BLaER1 treated with 17β-estradiol and CSF1 and Interleukin-3, amounts not matched to agents 10 nM and 100 nM (cell line): ENCODE measurements around the gene SLC5A5.
A peak's percentile ranks its signal among the peaks of the same experiment; 100 is the strongest.
"Not testable (repeated sequence)": the region's sequence is repeated elsewhere in the genome, so short reads cannot be mapped to it uniquely, and the experiment has no call there.

Source experiments
- H3K27ac ChIP-seq, 11 experiments: shearing (Covaris generic); formaldehyde crosslinking; 2 replicates each; pipeline ENCODE4 v1.8.1; 2022
- H3K27me3 ChIP-seq, 11 experiments: shearing (Covaris generic); formaldehyde crosslinking; 2 replicates each; pipeline ENCODE4 v1.8.1; 2022
- H3K36me3 ChIP-seq, 11 experiments: shearing (Covaris generic); formaldehyde crosslinking; 2 replicates each; pipeline ENCODE4 v1.8.1; 2022
- H3K4me1 ChIP-seq, 10 experiments: shearing (Covaris generic); formaldehyde crosslinking; 2 replicates each; pipeline ENCODE4 v1.8.1; 2022
- H3K4me2 ChIP-seq, 11 experiments: shearing (Covaris generic); formaldehyde crosslinking; 2 replicates each; pipeline ENCODE4 v1.8.1; 2022
- H3K4me3 ChIP-seq, 10 experiments: shearing (Covaris generic); formaldehyde crosslinking; 2 replicates each; pipeline ENCODE4 v1.8.1; 2022
- H3K9ac ChIP-seq, 11 experiments: shearing (Covaris generic); formaldehyde crosslinking; 2 replicates each; pipeline ENCODE4 v1.8.1; 2022
- H3K9me3 ChIP-seq, 11 experiments: shearing (Covaris generic); formaldehyde crosslinking; replicated peaks in 1 of 11; 2 replicates each; pipeline ENCODE4 v1.8.1; 2022
- H4K20me1 ChIP-seq, 11 experiments: shearing (Covaris generic); formaldehyde crosslinking; 2 replicates each; pipeline ENCODE4 v1.8.1; 2022
- Cebpa-rat ChIP-seq, 11 experiments: shearing (Covaris generic); IDR thresholded peaks; 2 replicates each; pipeline ENCODE4 v1.8.1; 2022

SLC5A5 gene

GRCh38 chr19:17888260-17888659 is 16.5 kb downstream of the SLC5A5 start:
- TF ChIP-seq Cebpa-rat (IDR thresholded peaks at IDR 0.05) = no peak
- peaks cover 0 to 20% (median 9%) of the 10 kb centered on the region in 11 experiments; a peak in 8 of 22 replicates for H3K27me3 ChIP-seq

GRCh38 chr19:17889609-17890214 is 18.0 kb downstream of the SLC5A5 start:
- Histone ChIP-seq H3K4me3 (no peak overlapping the region), H3K4me2 (no peak overlapping the region), H3K27ac (no peak overlapping the region), H3K4me1 (peaks cover 0 to 21% (median 7%) of the 10 kb centered on the region in 10 experiments; a peak in 7 of 20 replicates), H4K20me1 (peaks cover 0 to 10% (median 0%) of the 10 kb centered on the region in 11 experiments; a peak in 3 of 22 replicates), H3K27me3 (peaks cover 0 to 20% (median 9%) of the 10 kb centered on the region in 11 experiments; a peak in 8 of 22 replicates), H3K9me3 (no peaks in the 10 kb centered on the region), H3K36me3 (no peaks in the 10 kb centered on the region), H3K9ac (no peak overlapping the region)
- no peak for TF ChIP-seq Cebpa-rat (IDR thresholded peaks at IDR 0.05)

More at GRCh38 chr19:17888260-17888659, 16.5 kb downstream of the SLC5A5 start:
- no peak overlapping the region for H3K9ac ChIP-seq
- H3K36me3 ChIP-seq = no peaks in the 10 kb centered on the region
- H4K20me1 ChIP-seq = peaks cover 0 to 10% (median 0%) of the 10 kb centered on the region in 11 experiments; a peak in 3 of 22 replicates
- H3K4me2 ChIP-seq = no peak overlapping the region
- no peaks in the 10 kb centered on the region for H3K9me3 ChIP-seq
- peaks cover 0 to 24% (median 4%) of the 10 kb centered on the region in 10 experiments; a peak in 7 of 20 replicates for H3K4me1 ChIP-seq
- H3K4me3 ChIP-seq = no peak overlapping the region
- no peak overlapping the region for H3K27ac ChIP-seq

DNA sequence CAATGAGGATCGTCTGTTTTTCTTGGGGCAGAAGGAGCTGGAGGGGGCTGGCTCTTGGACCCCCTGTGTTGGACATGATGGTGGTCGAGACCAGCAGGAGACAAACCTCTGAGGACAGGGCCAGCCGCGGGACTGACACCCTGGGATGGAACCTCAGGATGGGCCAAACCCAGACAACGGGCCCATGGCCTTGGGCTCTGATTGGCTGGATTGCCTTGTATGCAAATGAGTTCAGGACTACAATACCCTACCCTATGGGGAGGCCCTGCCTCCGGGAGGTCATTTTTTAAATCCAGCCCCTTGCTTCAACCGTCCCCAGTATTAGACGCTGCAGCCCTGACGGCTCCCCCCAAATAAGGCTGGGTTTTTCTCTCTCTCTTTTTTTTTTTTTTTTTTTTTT is 22.0 kb downstream of the SLC5A5 start:
- Histone ChIP-seq H3K27me3 (peaks cover 0 to 20% (median 9%) of the 10 kb centered on the region in 11 experiments; a peak in 8 of 22 replicates), H3K27ac (no peak overlapping the region), H3K36me3 (no peaks in the 10 kb centered on the region)

DNA sequence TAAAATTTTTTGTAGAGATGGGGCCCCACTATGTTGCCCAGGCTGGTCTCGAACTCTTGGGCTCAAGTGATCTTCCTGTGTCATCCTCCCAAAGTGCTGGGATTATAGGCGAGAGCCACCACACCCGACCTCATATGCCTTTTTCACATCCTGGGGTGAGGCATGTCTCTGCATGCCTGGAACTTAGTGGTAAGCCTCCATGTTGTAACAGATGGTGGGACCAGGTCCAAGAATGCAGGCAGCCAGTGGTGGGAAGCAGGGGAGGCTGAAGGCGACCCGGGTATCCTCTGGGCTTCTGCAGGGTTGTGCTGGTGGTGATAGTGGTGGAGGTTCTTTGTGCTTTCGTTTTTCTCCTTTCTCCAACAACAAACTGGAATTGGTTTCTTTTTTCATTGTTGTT is 31.0 kb downstream of the SLC5A5 start:
- no peaks in the 10 kb centered on the region for H3K36me3 ChIP-seq
- peaks cover 3 to 23% (median 15%) of the 10 kb centered on the region in 11 experiments for H3K9me3 ChIP-seq
- no peak overlapping the region for H3K4me2 ChIP-seq
- H4K20me1 ChIP-seq = no peaks in the 10 kb centered on the region
- no peak overlapping the region for H3K27ac ChIP-seq
- H3K9ac ChIP-seq = no peak overlapping the region
- H3K4me3 ChIP-seq = no peak overlapping the region
- TF ChIP-seq Cebpa-rat (IDR thresholded peaks at IDR 0.05) = no peak
- H3K27me3 ChIP-seq = no peaks in the 10 kb centered on the region
- no peaks in the 10 kb centered on the region for H3K4me1 ChIP-seq

More for the DNA sequence above, 22.0 kb downstream of the SLC5A5 start:
- no peak for TF ChIP-seq Cebpa-rat (IDR thresholded peaks at IDR 0.05)
- no peak overlapping the region for H3K4me2 ChIP-seq
- no peak overlapping the region for H3K4me3 ChIP-seq
- H3K4me1 ChIP-seq = peaks cover 0 to 11% (median 3%) of the 10 kb centered on the region in 10 experiments; a peak in 5 of 20 replicates
- no peak overlapping the region for H3K9ac ChIP-seq
- peaks cover 0 to 10% (median 0%) of the 10 kb centered on the region in 11 experiments; a peak in 3 of 22 replicates for H4K20me1 ChIP-seq
- no peaks in the 10 kb centered on the region for H3K9me3 ChIP-seq

DNA sequence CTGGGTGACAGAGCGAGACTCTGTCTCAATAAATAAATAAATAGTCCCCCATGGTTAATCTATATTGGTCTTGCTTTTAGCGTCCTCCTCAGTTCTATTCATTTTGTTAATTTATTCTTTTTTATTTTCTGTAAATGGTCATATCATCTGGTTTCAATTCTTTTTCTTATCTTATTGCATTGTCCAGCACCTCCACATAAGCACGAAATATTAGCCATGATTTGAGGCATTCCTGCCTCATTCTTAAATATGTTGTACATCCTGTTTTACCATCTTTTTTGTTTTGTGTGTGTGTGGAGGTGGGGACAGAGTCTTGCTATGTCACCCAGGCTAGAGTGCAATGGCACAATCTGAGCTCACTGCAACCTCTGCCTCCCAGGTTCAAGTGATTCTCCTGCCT is 36.5 kb downstream of the SLC5A5 start:
- no peak for TF ChIP-seq Cebpa-rat (IDR thresholded peaks at IDR 0.05)
- Histone ChIP-seq H3K27me3 (no peaks in the 10 kb centered on the region), H3K9me3 (peaks cover 21 to 51% (median 28%) of the 10 kb centered on the region in 11 experiments), H3K27ac (no peak overlapping the region), H3K4me3 (no peak overlapping the region), H3K36me3 (no peaks in the 10 kb centered on the region), H3K4me2 (no peak overlapping the region), H3K4me1 (peaks cover 0 to 16% (median 0%) of the 10 kb centered on the region in 10 experiments; a peak in 5 of 20 replicates), H4K20me1 (no peaks in the 10 kb centered on the region), H3K9ac (no peak overlapping the region)

GRCh38 chr19:17909003-17909732 is 37.4 kb downstream of the SLC5A5 start:
- H4K20me1 ChIP-seq = no peaks in the 10 kb centered on the region
- no peak overlapping the region for H3K9ac ChIP-seq
- no peak overlapping the region for H3K27ac ChIP-seq
- no peak overlapping the region; a peak in 1 of 22 replicates for H3K4me2 ChIP-seq
- H3K27me3 ChIP-seq = no peaks in the 10 kb centered on the region
- H3K4me3 ChIP-seq = no peak overlapping the region
- H3K4me1 ChIP-seq = peaks cover 0 to 16% (median 0%) of the 10 kb centered on the region in 10 experiments; a peak in 5 of 20 replicates
- no peaks in the 10 kb centered on the region for H3K36me3 ChIP-seq
- TF ChIP-seq Cebpa-rat (IDR thresholded peaks at IDR 0.05) = no peak
- peaks cover 30 to 60% (median 37%) of the 10 kb centered on the region in 11 experiments for H3K9me3 ChIP-seq

GRCh38 chr19:17910791-17911360 is 39.1 kb downstream of the SLC5A5 start:
- TF ChIP-seq Cebpa-rat (IDR thresholded peaks at IDR 0.05) = no peak
- no peaks in the 10 kb centered on the region for H3K36me3 ChIP-seq
- H3K9me3 ChIP-seq = peaks cover 33 to 69% (median 44%) of the 10 kb centered on the region in 11 experiments
- no peaks in the 10 kb centered on the region for H3K27me3 ChIP-seq
- no peak overlapping the region for H3K4me3 ChIP-seq
- H3K4me1 ChIP-seq = peaks cover 0 to 16% (median 0%) of the 10 kb centered on the region in 10 experiments; a peak in 5 of 20 replicates
- H3K4me2 ChIP-seq = peak overlapping the region in 2 of 11 experiments; percentile 12 to 52; a peak in 4 of 22 replicates
- no peak overlapping the region for H3K9ac ChIP-seq
- H3K27ac ChIP-seq = no peak overlapping the region
- H4K20me1 ChIP-seq = no peaks in the 10 kb centered on the region

DNA sequence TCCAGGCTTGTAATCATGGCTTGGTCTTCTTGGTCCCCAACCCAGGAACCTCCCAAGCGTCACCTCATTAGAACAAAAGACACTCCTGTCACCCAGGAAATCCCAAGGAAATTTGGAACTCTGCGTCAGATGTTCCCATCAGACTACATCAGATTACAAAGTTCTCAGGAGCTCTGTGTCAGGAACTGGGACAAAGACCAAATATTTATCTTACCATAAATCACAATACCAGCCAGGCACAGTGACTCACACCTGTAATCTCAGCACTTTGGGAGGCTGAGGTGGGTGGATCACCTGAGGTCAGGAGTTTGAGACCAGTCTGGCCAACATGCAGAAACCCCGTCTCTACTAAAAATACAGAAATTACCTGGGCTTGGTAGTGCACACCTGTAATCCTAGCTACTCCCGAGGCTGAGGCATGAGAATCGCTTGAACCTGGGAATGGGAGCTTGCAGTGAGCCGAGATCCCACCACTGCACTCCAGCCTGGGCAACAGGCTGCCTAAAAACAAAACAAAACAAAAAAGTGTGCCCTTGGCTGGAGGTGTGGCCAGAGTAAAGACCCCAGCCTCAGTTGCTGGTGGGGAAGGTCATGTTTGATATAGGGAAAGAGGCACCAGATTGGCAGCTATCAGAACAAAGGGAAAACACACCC is 44.3 kb downstream of the SLC5A5 start:
- no peak overlapping the region for H3K9ac ChIP-seq
- peaks cover 30 to 71% (median 55%) of the 10 kb centered on the region in 11 experiments for H3K9me3 ChIP-seq
- H3K27ac ChIP-seq = no peak overlapping the region
- no peaks in the 10 kb centered on the region for H4K20me1 ChIP-seq
- TF ChIP-seq Cebpa-rat (IDR thresholded peaks at IDR 0.05) = no peak
- H3K4me2 ChIP-seq = no peak overlapping the region
- H3K36me3 ChIP-seq = no peaks in the 10 kb centered on the region
- peaks cover 0 to 4% (median 0%) of the 10 kb centered on the region in 10 experiments; a peak in 5 of 20 replicates for H3K4me1 ChIP-seq
- no peak overlapping the region for H3K4me3 ChIP-seq
- no peaks in the 10 kb centered on the region for H3K27me3 ChIP-seq

- H3K4me1 ChIP-seq, H4K20me1 ChIP-seq, H3K4me3 ChIP-seq, H3K27ac ChIP-seq, H3K36me3 ChIP-seq, H3K9ac ChIP-seq, H3K4me2 ChIP-seq, H3K27me3 ChIP-seq: not testable (repeated sequence)
- peaks cover 25 to 53% (median 36%) of the 10 kb centered on the region in 11 experiments for H3K9me3 ChIP-seq
Measured at GRCh38 chr19:17918151-17918550, 46.4 kb downstream of the SLC5A5 start.

DNA sequence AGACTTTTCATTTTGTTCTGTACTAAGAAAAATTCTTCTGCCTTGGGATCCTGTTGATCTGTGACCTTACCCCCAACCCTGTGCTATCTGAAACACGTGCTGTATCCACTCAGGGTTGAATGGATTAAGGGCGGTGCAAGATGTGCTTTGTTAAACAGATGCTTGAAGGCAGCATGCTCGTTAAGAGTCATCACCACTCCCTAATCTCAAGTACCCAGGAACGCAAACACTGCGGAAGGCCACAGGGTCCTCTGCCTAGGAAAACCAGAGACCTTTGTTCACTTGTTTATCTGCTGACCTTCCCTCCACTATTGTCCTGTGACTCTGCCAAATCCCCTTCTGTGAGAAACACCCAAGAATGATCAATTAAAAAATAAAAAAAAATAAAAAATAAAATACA is 47.4 kb downstream of the SLC5A5 start:
- H3K4me3 ChIP-seq, H4K20me1 ChIP-seq, H3K27me3 ChIP-seq, H3K4me2 ChIP-seq, H3K27ac ChIP-seq, H3K4me1 ChIP-seq, H3K36me3 ChIP-seq, H3K9ac ChIP-seq: not testable (repeated sequence)
- peaks cover 15 to 44% (median 27%) of the 10 kb centered on the region in 11 experiments for H3K9me3 ChIP-seq
